ENCODE measurements around the gene AKT1.

The AKT1 gene

GRCh38 chr14:104798300-104799243, 3.0 kb upstream of the AKT1 start:
- no peak for DNase-seq

- no peak for DNase-seq
These were observed 1.8 kb upstream of the AKT1 start for GRCh38 chr14:104797115-104798044.

- DNase-seq = no peak
These were observed 1.1 kb upstream of the AKT1 start for GRCh38 chr14:104796687-104797081.

DNA sequence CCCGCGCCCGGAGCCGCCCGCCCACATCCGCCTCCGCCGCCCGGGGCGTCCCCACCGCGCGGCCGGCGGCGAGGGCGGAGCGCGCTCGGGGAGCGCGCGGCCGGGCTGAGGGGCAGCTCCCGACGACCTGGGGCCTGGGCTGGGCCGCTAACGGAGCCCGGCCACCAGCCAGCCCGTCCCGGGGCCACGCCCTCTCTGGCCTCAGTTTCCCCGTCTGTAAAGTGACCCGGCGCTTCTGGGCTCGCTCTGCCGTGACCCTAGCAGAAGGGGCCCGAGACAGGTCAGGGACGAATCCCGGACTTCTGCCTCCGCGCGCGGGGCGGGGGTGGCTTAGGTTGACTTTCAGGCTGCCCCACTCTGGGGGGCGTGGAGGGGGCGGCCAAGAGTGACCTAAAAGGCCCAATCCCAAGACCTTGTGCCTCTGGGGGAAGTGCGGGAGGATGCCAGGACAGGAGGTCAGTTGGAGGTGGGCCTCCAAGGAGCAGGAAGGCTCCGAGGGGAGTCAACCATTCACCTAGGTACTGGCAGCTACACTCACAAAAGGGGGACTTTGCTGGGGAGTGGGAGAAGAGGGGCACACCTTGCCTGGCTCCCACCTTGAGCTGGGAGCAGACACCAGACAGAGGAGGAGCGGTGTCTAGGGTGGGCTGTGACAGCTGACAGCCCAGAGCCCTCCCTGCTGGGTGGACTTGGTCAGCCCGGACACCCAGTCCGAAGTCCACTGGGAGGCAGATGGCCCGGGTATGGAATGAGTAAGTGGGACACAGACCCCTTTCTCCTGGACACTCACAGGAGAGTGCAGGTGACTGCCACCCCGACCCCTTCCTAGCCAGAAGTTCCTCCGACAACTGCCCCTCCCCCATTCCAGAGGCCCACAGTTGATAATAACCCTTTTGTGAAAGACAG, 486 bp upstream of the AKT1 start:
- DNase-seq = no peak

DNA sequence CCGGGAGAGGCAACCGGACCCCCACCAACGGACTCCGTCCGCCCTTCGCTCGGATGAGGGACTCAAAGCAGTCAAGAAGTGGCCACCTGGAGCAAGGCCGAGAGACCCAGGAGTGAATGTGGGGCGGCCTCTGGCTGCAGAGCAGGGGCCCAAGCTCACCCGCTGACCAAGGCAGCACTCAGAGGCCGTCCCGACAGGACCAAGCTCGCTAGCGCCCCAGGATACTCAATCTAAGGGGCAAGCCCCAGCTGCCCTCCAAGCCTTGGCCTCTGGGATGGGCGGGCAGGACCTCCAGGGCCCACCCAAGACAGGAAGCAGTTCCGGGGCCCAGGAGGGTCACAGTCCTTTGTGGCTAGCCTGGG, 936 bp downstream of the AKT1 start:
- no peak for DNase-seq

- DNase-seq = no peak
These were observed 1.4 kb downstream of the AKT1 start for GRCh38 chr14:104794099-104794498.

- no peak for DNase-seq
These were observed 1.9 kb downstream of the AKT1 start for GRCh38 chr14:104793703-104793959.

DNA sequence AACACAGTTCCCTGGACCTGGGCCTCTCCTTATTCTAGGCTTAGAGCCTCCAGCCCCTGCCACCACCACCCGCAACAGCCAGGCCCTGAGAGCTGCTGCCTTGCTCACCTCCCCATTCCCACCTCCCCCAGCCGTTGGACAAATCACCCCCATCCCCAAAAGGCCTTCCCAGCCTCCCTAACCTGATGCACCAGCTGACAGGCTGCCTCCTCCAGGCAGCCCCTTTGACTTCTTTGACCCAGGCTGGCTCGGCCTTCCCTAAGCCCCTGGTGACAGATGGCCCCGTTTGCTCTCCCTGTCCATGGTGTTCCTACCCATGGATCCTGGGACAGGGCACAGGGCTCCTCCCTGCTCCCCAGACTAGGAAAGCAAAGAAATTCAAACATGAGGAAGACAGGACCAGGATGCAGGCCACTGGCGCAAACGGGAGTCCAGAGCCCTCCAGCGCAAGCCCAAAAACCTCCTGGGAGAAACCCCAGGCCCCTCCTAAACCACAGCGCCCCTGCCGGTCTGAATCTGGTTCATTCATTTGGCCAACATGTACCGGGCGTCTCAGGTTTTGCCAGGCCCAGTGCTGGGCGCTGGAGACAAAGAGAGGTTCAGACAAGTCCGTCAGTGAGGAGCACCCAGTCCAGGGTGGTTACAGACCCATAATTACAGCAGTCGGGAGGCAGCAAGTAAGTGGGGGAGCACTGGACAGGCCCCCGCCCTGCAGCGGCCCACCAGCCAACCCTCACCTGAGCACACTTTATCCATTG, 2.4 kb downstream of the AKT1 start:
- no peak for DNase-seq

- no peak for DNase-seq
These were observed 3.3 kb downstream of the AKT1 start for GRCh38 chr14:104792101-104792884.

DNA sequence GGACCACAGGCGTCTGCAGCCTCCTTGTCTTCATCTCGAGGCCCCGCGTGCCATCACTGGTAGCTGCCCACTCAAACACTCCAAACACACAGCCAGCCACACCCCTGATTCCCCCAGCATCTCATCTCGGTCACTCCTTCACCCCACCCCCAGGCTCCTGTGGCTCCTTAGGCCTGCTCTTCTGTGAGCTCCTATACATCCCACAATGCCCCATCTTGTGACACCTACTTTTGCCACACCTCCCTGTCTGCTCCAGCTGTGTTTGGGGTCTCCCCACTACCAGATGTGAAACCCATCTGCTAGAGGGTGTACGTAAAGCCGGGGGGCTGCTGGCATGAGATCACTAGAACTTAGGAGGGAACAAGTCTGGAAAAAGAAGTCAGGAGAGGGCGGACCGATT, 4.1 kb downstream of the AKT1 start:
- no peak for DNase-seq

DNA sequence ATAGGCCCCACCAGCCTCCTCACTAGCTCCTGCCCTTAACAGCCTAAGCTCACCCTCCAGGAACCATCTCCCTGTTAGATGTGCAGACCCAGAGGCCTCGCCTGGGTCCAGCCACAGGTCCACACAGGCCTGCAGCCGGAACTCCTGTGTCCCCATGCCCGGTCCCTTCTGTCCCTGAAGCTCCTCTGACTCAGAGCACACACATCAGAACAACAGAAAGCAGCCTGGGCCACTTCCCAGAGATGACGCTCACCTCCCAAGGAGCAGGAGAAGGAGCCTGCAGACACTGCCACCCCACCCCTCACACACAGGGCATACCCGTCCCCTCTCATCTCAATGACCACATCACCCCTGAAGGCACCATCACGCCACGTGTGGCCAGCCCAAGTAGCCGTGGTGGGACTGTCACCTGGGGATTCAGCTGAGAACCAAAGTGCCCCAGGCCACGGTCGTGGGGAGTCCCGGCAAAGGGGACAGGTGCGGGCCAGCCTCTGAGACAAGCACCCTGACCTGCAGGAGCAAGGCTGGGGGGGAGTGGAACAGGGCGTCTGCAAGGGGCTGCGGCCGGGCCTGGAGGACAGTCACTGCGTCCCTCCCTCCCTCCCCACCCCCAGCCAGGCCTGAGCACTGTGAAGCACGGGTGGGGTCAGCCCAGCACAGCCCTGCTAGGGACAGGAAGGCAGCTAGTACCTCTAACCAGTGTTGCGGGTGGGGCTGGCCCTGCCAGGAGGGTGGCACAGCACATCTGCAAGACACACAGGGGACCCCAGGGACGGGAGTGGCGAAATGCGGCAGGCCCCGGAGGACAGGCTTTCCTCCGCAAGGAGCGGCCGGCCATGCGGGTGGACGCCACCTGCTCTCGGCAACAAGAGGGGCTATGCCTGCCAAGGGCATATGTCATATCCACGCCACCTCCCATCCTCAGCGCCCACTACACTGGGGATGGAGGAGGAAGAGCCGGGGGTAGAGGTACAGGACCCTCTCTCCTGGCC, 5.5 kb downstream of the AKT1 start:
- no peak for DNase-seq

- DNase-seq = no peak
These were observed 6.5 kb downstream of the AKT1 start for GRCh38 chr14:104788873-104789663.

DNA sequence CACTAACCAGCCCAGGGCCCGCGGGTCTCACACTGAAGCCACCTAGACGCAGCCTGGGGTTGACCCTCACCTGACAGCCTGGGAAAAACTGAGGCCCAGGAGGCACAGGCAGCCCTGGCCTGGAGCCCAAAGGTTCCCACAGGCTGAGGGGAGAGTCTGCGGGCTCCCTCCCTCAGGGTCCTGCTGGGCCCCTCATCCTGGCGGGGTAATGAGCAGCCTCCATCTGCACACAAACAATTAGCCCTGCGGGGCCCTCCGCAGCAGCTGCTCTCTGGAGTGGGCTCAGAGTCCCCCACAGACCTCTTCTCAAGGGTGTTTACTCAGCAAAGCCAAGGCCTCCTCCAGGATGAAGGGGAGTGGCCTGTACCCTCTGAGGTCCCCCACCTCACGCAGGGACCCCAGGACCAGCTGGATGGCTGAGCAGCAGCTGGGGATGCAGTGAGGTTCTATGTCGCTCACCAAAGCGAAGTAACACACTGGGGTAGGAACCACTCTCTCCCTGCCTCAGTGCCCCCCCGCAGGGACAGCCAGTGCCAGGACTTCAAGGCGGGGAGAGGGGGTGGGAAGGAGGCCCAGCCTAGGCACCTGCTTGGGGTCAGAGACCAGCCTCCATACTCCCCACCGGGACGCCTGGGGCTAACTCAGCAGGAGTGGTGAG, 7.3 kb downstream of the AKT1 start:
- DNase-seq = no peak

DNA sequence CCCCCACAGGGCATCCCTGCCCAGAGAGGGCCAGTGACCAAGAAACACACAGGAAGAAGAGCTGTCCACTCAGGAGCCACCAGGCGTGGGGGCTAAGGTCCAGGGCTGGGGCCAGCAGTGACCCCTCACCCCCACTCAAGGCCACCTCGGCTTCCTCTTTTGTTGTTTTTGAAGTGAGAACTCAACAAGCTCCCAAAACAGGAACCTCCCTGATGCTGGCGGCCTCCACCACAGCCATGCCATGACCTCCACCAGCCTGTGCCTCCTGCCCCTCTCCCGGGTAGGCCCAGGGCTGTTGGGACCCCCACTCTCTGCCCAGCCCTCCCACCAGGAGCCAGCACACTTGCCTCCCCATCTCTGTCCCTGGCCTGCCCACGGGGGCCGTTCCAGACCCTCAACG, 7.8 kb downstream of the AKT1 start:
- DNase-seq = peak; percentile 11 to 44

- no peak for DNase-seq
These were observed 8.5 kb downstream of the AKT1 start for GRCh38 chr14:104786726-104787675.

DNA sequence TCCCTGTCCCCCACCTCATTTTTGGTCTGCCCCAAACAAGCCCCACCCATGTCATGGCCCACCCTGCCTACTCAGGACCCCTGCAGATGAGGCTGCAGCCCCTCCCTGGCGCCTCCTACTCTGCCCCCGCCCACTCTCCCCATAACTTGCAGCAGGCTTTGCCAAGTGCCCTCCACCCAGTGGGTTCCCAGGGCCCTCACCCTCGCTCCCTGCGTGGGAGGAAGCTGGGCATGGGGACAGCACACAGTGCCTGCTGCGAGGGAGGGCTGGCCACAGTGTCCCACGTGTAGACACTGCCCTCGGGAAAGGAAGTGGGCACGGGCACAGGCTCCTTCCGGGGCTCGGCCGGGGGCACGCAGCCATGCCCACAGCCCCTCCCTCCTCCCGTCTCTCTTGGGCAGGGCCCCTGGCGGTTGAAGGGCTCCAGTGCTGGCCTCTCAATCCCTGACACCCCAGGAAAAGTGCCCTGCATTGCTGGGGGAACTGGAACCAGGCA, 9.4 kb downstream of the AKT1 start:
- DNase-seq = no peak

- DNase-seq = no peak
These were observed 9.9 kb downstream of the AKT1 start for GRCh38 chr14:104785708-104786080.

Data from Kasumi-1 (cell line).